Dermis microvascular lymphatic vessel endothelial cell (primary cell): ENCODE results near the gene DNAJC24. TPM values are rescaled to one million over a fixed set of nuclear protein-coding genes. Genes with fewer than 3 reads are reported as not detected.

Experiments used
- DNase-seq, 2 donors: peaks; one replicate each; pipeline versions ENCODE4 v3.0.0 to v3.0.0-alpha.2; 2010; ENCODE audit warnings: low read depth in 2 of 2
- total RNA-seq: library from RNA; depleted of rRNA; stranded (reverse); fragments of >200 nt; gene quantifications from 2 replicates; pipeline ENCODE4 v1.2.1, GENCODE V29; 2014

Gene DNAJC24
- total RNA-seq, 1 donor from 2014 or later = 9.6 TPM

DNA sequence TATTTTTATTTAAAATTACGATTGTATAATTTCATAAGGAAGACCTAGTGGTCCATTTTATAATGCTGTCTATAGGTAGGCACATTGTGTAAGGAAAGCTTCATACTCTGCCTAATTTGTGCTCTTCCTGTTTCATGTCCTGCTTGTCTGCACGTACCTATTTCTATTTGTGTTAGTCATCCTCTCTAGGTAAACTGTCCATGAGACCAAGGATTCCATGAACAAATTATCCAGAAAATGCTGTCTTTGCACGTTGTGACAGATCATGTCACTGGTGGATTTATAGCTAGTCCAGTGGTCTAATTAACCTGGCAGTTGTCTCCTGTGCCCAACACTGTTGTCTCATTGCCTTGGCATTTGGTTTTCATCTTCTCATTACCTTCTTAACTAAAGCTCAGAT, 44.7 kb downstream of the DNAJC24 start:
- DNase-seq = no peak

DNA sequence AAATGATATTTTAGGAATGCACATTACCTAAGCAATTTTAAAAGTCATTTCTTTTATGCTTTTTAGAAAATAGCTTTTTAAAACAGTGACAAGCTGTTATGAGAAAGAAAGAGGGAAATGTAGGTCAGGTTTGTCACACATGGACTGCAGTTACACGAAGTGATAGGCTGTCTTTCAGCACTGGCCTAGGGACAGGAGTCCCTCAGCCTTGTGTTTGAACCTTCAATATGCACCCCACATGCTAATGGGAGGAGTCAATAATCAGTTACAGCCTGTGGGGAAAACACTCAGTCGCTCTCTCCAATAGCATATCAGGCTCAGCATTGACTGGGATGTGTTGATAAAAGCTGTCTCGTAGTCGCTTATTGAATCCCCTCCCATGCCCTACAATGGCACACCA, 45.8 kb downstream of the DNAJC24 start:
- DNase-seq = no peak

DNA sequence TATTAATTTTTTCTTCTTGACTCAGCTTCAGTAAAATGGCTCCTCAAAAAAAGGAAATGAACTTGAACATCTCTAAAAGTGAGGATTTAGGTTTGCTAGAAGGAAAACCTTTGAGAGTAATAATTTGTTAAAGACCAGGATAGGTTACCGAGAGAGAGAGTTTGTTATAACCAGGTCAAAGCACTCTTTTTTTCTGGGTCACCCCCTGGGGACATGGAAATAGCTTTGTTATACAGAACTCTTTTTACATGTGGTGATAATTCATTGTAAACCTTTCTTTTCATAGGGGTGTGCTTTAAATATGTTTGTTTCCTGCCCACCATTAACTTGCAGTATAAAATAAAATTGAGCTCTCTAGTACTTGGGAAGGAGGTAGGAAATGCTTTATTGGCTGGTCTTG, 47.7 kb downstream of the DNAJC24 start:
- no peak for DNase-seq

DNA sequence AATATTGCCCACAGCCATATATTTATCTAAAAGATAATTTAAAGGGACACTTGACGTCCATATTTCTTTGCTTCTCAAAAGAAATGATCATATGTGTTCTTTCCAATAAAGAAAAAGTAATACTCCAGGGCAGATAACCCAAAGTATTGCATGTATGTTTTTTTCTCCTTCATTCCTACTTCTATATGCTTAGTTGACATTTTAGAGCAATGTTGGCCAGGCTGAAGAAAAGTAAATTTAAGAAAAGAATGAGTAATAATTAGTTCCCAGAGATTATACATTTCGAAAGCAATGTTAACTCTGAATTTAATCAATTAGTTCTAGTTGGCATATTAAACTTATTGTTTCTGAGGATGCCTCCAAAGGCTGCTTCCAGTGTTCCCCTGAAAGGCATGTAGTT, 48.2 kb downstream of the DNAJC24 start:
- DNase-seq = no peak

DNA sequence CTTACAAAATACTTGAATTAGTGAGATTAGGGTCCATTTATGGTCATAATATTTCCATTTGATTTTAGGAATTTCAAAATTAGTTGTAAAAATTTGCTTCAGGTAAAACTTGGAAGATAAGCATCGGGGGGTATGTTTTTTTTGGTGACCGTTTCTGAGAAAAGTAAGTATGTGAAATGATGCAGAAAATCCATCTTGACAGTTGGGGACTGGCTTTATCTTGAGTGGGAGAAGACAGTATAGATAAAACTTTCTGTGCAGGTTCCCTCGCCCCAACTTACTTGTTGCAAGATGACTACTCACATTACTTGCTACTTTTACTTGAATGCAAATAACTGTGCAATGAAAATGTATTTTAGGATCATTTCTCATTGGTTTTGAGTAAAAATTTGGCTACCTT, 49.5 kb downstream of the DNAJC24 start:
- DNase-seq = no peak

DNA sequence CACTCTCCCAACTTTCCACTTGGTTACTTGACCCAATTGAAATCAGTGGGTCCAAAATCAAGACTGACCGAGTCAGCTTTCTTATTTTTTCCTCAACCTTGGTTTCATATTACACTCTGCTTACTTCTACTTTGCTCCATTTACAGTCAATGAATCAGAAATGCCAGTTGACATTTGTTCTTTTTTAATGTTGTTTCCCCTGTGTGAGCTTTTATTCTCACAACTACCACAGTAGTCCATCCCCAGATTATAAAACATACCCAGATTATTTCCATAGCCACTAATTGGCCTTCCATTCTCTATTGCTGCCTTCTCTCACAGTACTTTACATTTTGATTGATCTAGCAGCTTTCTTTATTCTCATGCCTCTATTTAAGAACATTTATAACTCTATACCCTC, 50.0 kb downstream of the DNAJC24 start:
- DNase-seq = no peak

DNA sequence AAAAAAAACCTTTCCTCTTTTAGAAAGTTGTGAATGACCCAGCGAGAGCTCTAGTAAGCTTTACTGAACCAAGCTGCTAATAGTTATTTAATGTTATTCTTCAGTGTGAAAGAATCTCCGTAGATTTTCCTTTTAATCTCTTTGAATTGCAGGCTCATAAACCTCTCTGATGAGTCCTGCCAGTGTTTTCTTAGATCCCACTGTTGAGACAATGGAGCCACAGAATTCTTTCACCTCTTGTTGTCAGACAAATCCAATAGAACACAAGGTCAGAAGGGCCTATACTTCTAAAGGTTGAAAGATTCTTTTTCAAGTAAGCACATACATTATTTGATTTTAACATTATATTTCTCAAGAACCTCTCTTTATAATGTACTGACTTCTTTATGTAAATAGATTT, 52.2 kb downstream of the DNAJC24 start:
- no peak for DNase-seq

DNA sequence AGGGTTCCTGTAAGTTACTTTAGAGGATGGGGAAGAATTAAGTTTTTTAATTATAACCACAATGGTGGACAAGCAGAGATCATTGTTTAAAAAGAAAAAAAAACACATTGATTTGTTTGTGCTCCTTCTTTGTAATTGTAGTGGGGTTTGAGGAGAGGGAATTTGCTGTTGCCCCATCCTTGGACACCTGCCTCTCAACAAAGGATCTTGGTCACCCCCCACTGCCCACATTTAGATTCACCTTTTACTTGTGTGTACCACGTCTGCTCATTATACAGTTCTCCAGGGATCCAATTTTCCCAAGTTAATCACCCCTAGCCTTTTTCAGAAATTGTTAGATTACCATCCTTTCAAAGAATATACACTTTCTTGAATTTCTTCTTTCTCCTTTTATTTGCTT, 53.0 kb downstream of the DNAJC24 start:
- DNase-seq = no peak

DNA sequence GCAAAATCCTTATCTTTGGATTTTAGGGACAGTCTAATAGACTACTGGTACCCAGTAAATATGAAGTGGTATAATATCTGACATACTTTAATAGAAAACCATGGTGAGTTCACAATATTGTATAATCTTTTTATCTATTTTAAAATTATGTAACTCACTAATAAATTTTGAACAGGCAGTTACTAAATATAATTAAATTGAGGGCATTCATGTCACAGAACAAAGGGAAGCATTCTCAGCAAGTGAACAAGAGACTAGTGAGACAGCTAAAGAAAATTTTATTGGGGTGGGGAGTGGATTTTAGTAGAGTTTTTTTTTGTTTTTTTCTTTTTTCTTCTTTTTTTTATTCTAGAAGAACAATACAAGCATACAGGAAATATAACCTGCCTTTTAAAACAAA, 55.0 kb downstream of the DNAJC24 start:
- DNase-seq = no peak

DNA sequence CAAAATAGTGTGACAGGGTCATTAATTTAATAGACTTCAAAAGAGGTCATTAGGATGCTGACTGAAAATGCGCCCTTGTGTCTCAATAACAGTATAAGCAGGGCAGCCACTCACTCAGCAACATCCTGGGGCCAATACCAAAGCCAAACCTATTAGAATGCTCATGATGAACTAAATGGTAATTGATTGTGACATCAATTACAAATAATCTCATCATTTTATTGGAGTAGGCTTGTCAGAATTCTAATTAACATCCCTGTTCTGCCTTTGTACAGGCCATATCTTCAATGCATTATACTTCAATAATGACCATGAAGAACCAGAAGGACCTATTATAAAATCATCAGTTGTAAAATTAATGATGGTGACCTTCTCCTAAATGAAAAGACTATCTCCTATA, 64.2 kb downstream of the DNAJC24 start:
- DNase-seq = no peak

DNA sequence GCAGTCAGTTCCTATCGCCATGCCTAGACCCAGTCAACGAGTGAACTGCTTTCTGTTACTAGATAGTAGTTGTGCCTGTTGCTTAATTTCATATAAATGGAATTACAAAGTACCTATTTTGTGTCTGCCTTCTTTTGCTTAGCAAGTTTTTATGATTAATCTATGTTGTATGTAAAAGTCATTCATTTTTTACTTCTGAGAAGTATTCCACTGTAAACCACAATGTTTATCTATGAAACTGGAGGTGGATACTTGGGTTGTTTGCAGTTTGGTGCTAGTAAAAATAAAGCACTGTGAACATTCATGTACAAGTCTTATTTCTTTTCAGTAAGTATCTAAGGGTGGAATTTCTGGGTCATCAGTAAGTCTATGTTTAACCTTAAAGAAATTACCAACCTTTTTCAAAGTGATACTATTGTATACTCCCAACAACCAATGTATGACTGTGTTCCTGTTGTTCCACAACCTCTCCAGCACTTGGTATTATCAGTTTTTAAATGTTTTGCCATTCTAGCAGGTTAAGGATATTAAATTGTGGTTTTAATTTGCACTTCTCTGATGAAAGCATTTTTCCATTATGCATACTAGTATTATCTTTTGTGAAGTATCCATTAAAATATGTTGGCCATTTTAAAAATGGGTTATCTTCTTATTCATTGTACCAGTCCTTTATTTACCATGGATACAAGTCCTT, 68.2 kb downstream of the DNAJC24 start:
- no peak for DNase-seq

DNA sequence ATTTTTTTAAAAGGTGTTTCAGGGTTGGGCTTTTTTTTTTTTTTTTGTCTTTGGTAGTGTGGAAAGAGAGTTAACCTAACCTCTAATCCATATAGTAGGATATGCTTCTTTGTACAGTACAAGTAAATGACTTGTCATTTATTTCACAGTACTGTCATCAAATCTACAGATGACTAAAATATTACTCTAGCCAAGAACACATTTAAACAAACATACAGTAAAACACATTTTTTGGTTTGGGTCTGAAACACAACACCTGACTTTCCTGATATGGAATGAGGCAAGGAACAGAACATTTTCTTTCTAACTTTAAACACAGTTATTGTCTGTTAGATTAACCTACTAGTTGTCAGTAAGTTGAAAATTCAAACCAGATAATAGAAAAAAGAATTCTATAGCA, 71.6 kb downstream of the DNAJC24 start:
- no peak for DNase-seq

DNA sequence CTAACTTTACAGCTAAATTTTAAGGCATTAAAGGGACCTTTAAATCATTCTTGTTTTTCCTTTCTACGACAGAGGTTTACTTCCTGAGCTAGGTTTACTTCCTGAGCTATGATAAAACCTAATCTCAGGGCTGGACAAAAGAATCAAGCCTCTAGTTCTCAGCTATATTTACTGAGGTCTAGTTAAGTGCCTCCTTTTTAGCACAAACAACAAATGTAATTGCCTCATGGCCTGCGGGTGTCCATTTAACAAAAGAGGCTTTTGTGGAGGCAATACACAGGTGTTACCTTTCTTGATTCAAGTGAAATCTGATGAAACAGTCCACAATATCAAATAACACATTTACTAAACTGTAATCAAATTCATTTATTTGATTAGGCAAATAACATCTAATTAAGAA, 72.4 kb downstream of the DNAJC24 start:
- DNase-seq = peak in 1 of 2 donors; percentile 2

DNA sequence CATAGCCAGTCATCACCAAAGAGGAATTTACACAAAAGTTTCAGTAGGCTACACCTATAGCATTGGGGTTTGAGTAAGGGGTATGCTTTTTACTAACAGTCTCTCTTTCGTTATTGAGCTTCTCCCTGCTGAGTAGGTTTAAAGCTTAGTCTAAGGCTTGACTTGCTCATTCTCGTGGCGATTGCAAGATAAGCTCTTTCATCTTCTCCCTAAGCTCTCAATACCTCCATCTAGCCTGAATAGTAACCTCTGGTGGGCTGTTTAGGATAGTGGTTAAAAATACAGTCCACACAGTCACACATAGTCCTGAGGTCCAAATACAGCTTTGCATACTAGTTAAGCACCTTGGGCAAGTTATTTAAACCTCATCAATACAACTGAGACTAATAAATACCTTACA, 74.1 kb downstream of the DNAJC24 start:
- DNase-seq = no peak

DNA sequence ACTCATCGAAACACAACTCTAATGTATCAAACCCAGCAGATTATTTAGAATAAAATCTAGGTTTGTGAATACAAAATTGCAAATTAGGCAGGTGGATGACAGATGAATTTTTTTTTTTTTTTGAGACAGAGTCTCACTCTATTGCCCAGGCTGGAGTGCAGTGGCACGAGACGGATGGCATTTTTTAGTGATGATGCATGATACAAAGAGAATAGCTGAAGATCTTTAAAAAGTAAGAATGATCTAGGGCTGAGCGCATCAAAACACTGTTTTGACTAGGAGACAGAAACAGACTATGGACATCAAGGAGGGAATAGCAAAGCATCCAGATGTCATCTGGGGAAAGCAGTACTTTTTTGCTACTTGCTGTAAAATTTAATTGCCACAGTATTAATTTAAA, 76.0 kb downstream of the DNAJC24 start:
- DNase-seq = no peak

DNA sequence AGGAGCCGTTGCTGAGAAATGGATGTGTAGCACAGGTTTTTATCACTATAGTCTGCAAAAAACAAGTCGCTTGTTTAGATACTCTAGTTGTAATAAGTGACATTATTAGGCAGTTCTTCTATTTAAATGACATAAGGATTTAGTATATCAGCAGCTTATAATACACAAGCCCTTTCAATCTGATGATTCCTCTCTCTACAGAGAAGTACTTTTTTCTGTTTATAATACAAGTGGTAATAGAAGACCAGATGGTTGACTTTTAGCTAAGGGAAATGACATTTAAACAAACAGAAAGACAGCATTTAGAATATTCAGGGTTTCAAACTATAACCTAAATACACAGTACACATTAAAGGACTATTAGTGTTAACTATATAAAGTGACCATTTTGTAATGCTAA, 79.4 kb downstream of the DNAJC24 start:
- DNase-seq = no peak

DNA sequence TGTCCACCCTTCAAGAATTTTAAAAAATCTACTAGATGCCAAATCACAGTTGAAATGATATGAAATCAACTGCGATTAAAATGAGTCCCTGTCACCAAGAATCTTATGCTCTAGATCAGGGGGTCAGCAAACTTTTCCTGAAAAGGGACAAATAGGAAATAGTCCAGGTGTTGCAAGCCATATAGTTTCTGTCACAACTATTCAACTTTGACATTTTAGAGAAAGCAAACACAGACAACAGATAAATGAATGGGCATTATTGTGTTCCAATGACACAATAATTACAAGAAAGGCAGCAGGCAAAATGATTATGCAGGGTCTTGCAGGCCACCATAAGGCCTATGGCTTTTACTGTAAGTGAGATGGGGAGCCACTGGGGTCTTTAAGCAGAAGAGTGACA, 81.2 kb downstream of the DNAJC24 start:
- no peak for DNase-seq

DNA sequence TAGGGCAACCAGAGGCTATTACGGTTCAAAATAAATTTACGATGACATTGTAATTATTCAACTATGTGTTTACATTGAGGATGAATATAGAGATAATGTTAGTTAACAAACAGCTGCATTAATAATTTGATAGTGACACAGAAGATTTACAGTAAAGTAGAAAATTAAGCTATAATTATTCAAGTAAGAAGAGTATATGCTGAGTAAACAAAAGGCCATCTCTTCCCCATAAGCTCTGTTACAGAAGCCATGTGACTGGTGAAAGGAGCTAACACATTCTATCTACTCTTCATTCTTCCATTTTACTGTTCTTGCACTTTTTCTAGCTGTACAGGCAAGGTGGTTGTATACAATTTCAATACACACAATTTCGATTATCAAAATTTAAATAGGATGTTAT, 85.5 kb downstream of the DNAJC24 start:
- DNase-seq = no peak

DNA sequence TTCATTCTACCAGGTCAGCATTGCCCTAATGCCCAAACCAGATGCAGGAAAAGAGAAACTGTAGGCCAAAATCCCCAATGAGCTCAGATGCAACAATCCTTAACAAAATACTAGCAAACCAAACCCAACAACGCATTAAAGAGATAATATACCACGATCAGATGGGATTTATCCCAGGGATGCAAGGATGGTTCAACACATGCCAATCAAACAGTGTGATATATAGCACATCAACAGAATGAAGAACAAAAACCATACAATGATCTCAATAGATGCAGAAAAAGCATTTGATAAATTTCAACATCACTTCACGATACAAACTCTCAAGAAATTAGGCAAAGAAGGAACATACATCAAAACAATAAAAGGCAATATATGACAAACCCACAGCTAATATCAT, 94.8 kb downstream of the DNAJC24 start:
- DNase-seq = no peak

DNA sequence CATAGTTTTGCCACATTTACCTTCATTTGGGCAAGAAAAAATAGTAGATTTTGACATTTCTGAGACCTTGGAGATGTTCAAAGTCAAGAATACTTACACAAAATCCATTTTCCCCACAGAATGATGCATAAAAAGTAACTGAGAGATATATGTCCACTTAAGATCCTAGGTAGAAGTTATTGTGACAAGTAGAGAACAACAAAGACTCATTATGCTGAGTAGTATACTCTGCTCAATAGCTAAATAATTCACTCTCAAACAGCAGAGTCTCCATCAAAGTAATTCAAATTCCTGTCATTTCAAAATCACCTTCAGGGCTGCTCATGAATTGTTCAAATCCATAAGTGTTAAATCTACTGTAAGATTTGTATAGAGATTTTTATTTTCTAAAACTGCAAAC, 104.4 kb downstream of the DNAJC24 start:
- DNase-seq = no peak

DNA sequence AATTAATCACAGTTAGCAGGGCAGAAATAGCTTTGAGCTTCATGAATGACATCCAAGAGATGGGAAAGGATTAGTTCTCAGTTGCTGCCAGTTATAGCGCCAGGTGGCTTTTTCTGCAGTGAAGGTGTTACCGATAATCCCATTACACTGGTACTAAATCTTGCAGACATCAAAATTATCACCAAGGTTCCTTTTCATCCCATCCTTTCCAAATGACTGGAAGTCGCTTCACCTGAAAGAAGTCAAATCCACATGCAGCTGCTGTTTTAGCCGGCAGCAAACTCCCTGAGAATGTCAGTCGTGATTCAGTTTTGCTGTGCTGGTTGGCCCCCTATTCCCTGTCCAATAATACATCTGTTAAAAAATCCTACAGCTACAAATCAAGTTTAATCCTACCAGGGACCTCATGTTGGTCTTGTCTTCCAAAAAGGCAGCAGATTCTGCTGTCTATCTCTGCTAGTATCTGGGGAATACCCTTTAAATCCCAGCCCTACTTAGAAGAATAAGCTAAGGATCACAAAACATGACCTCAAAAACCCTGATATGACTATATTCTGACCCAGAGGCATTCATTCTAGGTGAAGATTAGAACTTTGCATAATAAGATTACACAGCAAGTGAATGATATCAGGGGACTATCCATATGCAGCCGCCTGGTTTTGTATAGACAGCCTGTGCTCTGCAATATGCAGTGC, 108.0 kb downstream of the DNAJC24 start:
- DNase-seq = no peak

DNA sequence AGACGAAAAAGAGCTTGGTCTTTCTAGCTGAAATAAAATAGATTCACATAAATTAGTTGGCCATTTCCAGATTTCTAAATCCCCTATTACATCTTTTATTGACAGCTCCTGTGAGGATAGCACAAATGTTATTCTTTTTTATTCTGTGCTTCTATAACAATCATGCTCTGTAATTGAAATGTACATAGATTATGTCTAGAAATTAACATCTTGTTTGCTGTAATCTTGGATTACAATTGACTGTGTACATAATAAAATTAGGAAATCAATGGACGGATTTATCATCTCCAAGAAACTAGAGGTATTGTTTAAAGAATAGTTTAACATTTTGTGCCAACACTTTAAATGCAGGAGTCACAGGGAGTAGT, 108.5 kb downstream of the DNAJC24 start:
- DNase-seq = no peak

DNA sequence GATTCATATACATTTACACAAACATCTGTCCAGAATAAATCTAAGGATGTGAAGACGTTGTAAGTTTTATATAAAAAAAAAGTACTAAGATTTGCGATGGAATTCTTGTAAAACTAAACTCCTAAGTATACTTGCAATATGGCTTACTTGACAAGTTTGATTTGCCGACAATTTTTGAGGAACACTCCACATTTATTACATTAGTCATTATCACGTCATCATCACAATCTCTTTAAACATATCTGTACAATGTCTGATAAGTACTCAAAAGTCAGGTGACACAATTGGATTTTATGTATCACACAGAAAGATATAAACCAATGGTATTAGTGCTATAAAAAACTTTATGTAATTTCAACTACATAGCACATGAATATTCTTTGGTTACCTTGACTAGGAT, 109.4 kb downstream of the DNAJC24 start:
- no peak for DNase-seq

DNA sequence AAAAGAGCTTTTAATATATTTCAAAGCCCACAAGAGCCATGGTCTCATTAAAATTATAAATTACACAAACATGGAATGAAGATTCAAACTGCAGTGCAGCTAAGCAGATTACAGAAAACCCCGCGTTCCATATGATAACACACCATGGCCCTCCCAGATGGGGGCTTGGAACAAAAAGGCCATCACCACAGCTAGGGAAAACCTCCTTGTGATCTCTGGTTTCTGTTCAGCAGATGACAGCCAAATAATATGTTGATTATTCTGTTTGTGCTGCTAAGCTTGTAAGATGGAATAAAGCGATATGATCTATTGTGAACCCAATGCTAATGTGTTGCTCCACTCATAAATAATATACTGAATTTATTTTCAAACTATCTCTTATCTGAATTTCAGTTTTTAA, 111.3 kb downstream of the DNAJC24 start:
- DNase-seq = no peak
